OCI-LY1 (cell line): Measurements from ENCODE around the gene RAB3GAP2.

Source experiments
- CTCF ChIP-seq: fragments of 200-600 bp; sonication (generic), shearing (Covaris generic); IDR thresholded peaks from 2 replicates; pipeline ENCODE4 v1.5.1; 2017; ENCODE audit warnings: mild to moderate bottlenecking, antibody characterized with exemption, low read length, moderate library complexity, mixed read lengths
- EZH2 ChIP-seq: fragments of 200-600 bp; sonication (generic), shearing (Covaris generic); IDR thresholded peaks from 2 replicates; pipeline ENCODE4 v1.8.0; 2017; ENCODE audit warnings: borderline replicate concordance, mixed run types, mild to moderate bottlenecking, antibody characterized with exemption, low read length, moderate library complexity, mixed read lengths

GRCh38 chr1:220275430-220275829, 3.2 kb upstream of the RAB3GAP2 start:
- TF ChIP-seq CTCF (no peak), EZH2 (no peak)
